H1 (cell line): Measurements from ENCODE around the gene SLC24A1. TPM values are rescaled to one million over a fixed set of nuclear protein-coding genes. Genes with fewer than 3 reads are reported as not detected.

Experiments used
- FOSL1 ChIP-seq: IDR thresholded peaks from 2 replicates; pipeline ENCODE4 v1.6.1; 2011; ENCODE audit warnings: mild to moderate bottlenecking, low read depth, low read length, moderate library complexity; ENCODE audit not compliant: insufficient read depth
- RAD21 ChIP-seq, 2 experiments: IDR thresholded peaks in 1 of 2; conservative IDR thresholded peaks in 1 of 2; 2 replicates each; pipeline ENCODE4 v1.6.1; 2011; ENCODE audit warnings: low read depth in 2 of 2, low read length in 2 of 2, improper control_type of control experiment in 1 of 2, inconsistent platforms in 1 of 2, mild to moderate bottlenecking in 1 of 2, moderate library complexity in 1 of 2
- SP4 ChIP-seq: IDR thresholded peaks from 2 replicates; pipeline ENCODE4 v1.6.1; 2012; ENCODE audit warnings: low read length, inconsistent platforms
- SRF ChIP-seq: IDR thresholded peaks from 2 replicates; pipeline ENCODE4 v1.6.1; 2011; ENCODE audit warnings: mild to moderate bottlenecking, low read depth, low read length, moderate library complexity
- polyA plus RNA-seq, 7 experiments: library from polyadenylated mRNA; depleted of rRNA in 3 of 7; stranded (reverse) in 5 of 7; unstranded in 2 of 7; fragments of >200 nt in 5 of 7; fragments of 200-250 nt in 2 of 7; gene quantifications; 1 replicate in 5 of 7; 2 replicates in 1 of 7; 4 replicates in 1 of 7; pipeline versions ENCODE4 v1.2.1 to v1.2.3, GENCODE V29; 2011 to 2013; ENCODE audit warnings: missing spikeins in 2 of 7, mixed read lengths in 2 of 7
- total RNA-seq: library from RNA; stranded (reverse); fragmentation: NEBNext Ultra II Directional; extraction: Animal tissue kit (Norgen Biotek cat#: 25700); gene quantifications from 2 replicates; pipeline ENCODE4 v1.2.1, GENCODE V29; 2021
- TF ChIP-seq, protein P1 (sequence below): fragments of 300-600 bp; sonication (generic); IDR thresholded peaks from 2 replicates; pipeline ENCODE4 v1.7.1; 2012; ENCODE audit warnings: low read length, moderate library complexity, mild to moderate bottlenecking, inconsistent platforms; ENCODE audit not compliant: insufficient replicate concordance

The SLC24A1 gene
- total and polyA plus RNA-seq, 2 of the 8 experiments (the other 6 are each of a cell fraction or from before 2014, with no cell fraction given), result 4.9 to 6.6 TPM

- TF ChIP-seq, protein P1, sequence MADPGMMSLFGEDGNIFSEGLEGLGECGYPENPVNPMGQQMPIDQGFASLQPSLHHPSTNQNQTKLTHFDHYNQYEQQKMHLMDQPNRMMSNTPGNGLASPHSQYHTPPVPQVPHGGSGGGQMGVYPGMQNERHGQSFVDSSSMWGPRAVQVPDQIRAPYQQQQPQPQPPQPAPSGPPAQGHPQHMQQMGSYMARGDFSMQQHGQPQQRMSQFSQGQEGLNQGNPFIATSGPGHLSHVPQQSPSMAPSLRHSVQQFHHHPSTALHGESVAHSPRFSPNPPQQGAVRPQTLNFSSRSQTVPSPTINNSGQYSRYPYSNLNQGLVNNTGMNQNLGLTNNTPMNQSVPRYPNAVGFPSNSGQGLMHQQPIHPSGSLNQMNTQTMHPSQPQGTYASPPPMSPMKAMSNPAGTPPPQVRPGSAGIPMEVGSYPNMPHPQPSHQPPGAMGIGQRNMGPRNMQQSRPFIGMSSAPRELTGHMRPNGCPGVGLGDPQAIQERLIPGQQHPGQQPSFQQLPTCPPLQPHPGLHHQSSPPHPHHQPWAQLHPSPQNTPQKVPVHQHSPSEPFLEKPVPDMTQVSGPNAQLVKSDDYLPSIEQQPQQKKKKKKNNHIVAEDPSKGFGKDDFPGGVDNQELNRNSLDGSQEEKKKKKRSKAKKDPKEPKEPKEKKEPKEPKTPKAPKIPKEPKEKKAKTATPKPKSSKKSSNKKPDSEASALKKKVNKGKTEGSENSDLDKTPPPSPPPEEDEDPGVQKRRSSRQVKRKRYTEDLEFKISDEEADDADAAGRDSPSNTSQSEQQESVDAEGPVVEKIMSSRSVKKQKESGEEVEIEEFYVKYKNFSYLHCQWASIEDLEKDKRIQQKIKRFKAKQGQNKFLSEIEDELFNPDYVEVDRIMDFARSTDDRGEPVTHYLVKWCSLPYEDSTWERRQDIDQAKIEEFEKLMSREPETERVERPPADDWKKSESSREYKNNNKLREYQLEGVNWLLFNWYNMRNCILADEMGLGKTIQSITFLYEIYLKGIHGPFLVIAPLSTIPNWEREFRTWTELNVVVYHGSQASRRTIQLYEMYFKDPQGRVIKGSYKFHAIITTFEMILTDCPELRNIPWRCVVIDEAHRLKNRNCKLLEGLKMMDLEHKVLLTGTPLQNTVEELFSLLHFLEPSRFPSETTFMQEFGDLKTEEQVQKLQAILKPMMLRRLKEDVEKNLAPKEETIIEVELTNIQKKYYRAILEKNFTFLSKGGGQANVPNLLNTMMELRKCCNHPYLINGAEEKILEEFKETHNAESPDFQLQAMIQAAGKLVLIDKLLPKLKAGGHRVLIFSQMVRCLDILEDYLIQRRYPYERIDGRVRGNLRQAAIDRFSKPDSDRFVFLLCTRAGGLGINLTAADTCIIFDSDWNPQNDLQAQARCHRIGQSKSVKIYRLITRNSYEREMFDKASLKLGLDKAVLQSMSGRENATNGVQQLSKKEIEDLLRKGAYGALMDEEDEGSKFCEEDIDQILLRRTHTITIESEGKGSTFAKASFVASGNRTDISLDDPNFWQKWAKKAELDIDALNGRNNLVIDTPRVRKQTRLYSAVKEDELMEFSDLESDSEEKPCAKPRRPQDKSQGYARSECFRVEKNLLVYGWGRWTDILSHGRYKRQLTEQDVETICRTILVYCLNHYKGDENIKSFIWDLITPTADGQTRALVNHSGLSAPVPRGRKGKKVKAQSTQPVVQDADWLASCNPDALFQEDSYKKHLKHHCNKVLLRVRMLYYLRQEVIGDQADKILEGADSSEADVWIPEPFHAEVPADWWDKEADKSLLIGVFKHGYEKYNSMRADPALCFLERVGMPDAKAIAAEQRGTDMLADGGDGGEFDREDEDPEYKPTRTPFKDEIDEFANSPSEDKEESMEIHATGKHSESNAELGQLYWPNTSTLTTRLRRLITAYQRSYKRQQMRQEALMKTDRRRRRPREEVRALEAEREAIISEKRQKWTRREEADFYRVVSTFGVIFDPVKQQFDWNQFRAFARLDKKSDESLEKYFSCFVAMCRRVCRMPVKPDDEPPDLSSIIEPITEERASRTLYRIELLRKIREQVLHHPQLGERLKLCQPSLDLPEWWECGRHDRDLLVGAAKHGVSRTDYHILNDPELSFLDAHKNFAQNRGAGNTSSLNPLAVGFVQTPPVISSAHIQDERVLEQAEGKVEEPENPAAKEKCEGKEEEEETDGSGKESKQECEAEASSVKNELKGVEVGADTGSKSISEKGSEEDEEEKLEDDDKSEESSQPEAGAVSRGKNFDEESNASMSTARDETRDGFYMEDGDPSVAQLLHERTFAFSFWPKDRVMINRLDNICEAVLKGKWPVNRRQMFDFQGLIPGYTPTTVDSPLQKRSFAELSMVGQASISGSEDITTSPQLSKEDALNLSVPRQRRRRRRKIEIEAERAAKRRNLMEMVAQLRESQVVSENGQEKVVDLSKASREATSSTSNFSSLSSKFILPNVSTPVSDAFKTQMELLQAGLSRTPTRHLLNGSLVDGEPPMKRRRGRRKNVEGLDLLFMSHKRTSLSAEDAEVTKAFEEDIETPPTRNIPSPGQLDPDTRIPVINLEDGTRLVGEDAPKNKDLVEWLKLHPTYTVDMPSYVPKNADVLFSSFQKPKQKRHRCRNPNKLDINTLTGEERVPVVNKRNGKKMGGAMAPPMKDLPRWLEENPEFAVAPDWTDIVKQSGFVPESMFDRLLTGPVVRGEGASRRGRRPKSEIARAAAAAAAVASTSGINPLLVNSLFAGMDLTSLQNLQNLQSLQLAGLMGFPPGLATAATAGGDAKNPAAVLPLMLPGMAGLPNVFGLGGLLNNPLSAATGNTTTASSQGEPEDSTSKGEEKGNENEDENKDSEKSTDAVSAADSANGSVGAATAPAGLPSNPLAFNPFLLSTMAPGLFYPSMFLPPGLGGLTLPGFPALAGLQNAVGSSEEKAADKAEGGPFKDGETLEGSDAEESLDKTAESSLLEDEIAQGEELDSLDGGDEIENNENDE, result no peak
- TF ChIP-seq SP4 (no peak), RAD21 (IDR thresholded peaks at IDR 0.05 in 1 of 2, conservative IDR thresholded peaks at IDR 0.05 in 1 of 2; ENCODE audit: low read depth in 2 of 2, low read length in 2 of 2) (no peak), FOSL1 (no peak), SRF (no peak)
Observed at GRCh38 chr15:65603134-65603533, 18.6 kb upstream of the SLC24A1 start (continued).
